NCI-H128 (cell line): ENCODE measurements around the gene ARHGAP36.

Source experiments
- DNase-seq: peaks from one replicate; lab custom pipeline; 2025; ENCODE audit not compliant: unreplicated experiment; lab: John Stamatoyannopoulos, UW

Gene ARHGAP36, protein sequence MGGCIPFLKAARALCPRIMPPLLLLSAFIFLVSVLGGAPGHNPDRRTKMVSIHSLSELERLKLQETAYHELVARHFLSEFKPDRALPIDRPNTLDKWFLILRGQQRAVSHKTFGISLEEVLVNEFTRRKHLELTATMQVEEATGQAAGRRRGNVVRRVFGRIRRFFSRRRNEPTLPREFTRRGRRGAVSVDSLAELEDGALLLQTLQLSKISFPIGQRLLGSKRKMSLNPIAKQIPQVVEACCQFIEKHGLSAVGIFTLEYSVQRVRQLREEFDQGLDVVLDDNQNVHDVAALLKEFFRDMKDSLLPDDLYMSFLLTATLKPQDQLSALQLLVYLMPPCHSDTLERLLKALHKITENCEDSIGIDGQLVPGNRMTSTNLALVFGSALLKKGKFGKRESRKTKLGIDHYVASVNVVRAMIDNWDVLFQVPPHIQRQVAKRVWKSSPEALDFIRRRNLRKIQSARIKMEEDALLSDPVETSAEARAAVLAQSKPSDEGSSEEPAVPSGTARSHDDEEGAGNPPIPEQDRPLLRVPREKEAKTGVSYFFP

DNA sequence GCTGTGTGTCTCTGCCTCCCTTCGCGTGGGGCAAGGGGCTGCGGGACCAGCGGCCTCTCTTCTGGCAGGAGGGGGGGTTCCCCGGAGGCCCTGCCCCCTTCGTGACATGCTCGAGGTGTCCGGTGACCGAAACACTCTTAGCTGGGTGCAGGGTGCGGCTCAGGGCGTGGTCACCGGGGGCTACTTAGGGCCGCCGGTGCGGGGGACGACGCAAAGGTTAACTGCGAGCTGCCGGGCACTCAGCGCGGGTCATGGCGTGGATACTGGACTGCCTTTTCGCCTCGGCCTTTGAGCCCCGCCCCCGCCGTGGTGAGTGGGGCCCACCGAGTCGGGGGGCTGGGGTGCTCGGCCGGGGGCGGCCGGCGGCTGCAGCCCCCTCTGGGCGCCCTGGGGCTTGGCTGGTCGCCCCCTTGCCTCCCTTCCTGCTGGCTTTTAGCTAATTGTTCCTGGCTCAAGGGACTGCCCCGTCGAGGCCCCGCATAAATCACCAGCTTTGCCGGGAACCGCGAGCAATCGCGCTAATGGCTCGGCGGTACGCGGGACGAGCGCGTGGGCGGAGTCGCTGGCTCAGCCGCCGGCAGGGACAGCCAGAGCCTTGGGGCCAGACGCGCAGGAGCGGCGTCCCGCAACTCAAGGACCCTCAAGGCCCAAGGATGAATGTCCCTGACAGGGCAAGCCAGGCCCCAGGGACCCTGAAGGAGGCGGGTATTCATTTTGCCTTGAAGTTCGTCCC lies at the start of gene ARHGAP36:
TSS of gene ARHGAP36 (plus strand) at position 211 of the 733 bp plus-strand sequence. CDS start 23,320 bp downstream, outside the sequence.
- no peak for DNase-seq

DNA sequence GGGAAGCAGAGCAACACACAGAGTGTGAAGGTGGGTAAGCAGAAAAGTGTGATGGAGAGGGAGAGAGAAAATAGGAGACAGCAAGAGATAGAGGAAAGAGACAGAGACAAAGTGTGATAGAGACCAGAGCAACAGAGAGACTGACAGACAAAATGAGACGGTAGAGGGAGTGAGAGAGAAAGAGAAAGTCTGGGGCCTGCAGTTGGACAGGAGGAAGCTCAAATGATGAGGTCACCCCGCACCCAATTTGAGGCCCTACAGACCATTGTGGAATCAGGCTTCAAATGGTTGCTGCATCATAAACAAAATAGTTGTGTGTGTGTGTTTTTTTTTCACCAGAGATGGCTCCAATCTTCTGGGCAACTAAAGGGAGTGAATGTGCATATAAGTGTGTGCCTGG lies 48.0 kb upstream of the ARHGAP36 start:
- no peak for DNase-seq

DNA sequence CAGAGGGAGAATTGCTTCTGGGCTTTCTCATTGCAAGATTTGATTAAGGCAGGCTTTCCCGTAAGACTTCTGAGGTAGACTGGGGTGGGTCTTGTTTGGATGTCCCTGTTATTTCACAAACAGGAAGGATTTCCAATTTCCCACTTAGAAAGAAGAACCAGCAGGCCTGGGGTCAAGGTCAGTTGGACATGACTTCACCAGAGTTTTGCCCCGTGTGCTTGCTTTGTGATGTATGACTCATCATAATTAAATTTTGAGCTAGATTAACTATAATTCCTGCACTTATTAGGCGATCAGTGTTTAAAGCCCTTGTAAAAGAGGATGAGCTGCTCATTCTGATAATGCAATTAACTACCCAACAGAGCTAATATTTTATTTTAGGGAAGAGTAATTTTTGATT lies 32.8 kb upstream of the ARHGAP36 start:
- no peak for DNase-seq

DNA sequence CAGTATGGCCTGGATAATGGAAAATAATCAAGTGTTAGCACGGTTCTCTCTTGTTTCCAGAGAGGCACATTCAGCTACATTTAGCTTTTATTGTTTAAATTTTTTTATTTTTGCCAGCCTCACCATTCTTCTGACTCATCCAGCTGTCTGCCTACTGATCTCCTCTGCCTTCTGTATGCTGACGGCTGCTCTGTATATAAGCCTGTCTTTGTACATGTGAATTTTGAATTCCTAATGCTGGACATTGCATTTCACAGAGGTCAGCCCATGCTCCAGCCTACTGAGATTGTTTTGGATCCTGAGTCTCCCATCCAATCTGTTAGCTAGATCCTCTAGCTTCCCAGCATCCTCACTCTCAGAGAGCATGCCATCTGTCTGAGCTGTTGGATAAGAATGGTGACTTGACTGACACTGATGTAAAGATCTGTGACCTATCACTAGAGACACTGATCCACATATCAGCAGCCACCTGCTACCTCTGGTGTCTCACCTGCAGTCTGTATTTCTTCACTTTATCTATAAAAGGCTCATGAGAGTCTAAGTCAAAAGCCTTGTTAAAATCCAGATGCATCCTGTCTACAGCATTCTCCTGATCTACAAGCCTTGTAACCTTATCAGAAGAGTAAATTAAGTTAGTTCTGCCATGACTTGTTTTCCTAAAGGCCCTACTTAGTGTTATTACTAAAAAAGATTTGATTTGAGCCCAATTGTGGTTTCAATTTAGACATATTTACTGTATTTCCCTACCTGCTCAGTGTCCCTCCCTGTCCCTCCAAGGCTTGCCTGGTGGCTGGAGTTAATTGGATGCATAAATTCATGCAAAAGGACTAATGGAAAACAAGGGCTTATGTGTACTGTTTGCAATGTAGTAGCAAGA lies 25.6 kb upstream of the ARHGAP36 start:
- no peak for DNase-seq

DNA sequence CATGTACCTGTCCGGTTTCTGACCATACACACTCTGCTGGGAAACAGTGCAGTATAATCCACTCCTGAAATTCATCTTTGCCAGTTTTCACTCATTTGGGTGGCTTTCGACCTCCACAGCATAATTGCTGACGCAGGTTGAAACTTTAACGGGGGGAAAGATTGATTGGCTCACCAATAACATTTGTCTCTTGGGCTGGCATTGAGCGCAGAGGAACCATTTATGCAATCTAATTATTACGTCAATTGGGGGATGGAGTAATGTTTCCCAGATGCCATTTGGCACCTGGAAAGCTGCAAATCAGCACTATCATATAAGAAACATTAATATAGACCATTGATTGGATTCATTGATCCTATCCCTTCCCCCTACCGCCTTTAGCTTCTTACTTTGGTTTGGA lies 24.1 kb upstream of the ARHGAP36 start:
- no peak for DNase-seq

DNA sequence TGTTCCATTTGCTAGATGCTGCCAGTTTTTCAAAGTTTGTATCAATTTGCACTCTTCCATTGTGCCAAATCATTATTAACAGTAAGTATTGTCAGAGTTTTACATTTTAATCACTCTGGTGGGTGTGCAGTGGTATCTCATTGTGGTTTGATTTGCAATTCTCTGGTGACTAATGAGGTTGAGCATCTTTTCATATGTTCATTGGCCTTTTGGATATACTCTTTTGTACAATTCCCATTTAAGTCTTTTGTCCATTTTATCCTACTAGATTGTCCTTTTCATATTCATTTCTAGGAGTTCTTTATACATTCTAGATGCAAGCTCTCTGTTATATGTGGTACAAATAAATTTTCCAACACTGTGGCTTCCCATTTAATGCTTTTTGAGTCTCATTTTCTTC lies 17.4 kb upstream of the ARHGAP36 start:
- no peak for DNase-seq

DNA sequence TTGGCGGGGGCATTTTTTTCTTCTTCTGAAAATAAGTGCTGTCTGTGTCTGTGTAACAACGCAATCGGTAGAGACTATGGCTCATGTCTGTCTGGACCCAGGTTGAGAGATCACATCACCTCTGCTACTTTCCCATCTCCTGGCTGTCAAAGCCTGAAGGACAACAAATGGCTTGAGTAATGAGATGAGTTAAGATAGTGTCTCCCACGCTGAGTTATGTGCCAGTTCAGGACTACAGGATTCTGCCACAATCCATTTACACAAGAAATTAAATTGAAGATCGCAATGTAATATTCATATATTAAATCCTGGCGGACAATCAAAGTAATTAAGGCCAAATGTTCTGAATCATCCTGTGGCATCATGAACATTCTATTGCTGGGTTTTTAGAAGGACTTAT lies 16.5 kb upstream of the ARHGAP36 start:
- DNase-seq = no peak

DNA sequence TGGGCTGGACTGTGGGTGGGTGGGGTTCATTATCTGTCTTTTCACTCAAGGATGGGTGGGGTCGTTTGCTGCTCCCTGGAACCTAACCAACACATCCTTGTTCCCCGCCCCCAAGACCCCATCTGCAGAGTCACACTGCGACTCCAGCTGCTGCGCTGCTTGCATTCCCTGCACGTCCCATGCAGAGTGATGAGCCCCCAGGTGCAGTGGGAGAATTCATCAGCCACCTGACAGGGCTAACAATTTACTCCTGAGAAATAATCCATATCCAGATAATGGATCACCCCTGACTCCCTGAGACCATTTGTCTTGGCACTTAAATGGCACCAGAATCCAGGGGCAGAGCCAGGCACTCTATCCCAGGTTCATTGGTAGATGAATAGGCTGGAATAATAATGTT lies 12.4 kb upstream of the ARHGAP36 start:
- no peak for DNase-seq

DNA sequence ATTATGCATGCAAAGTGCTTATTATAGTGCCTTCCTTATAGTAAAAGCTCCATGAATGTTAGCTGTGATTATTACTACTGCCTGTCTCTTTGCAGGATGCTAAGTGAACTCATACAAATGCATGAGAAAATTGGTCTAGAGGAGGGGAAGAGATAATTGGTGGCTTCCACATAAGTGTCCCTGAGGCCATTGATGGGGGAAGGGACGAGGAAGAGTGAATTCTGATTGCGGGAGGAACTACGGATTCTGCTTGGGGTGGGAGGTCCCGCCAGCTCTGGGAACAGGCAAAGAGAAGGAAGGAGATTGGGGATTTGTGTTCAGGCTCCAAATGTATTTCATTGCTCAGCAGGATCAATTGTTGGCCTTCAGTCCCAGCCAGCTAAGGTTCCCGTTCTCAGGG lies 11.6 kb upstream of the ARHGAP36 start:
- DNase-seq = no peak

DNA sequence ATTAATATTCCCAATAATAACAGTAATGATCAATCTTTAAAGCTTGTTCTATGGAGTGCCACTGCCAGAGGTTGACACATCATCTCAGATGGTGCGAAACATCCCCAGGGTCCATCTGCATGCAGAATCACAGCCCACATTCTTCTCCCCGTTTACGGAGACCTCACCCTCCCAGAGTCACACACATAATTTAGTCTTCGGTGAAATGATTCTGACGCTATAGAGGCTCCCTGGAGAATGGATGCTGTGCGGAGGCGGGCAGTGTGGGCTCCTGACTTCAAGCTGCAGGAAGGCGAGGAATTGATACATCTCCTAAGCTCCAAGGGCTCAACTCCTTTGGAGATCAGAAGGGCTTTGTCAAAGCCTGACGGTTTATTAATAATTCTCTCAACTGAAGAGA lies 11.0 kb upstream of the ARHGAP36 start:
- no peak for DNase-seq

DNA sequence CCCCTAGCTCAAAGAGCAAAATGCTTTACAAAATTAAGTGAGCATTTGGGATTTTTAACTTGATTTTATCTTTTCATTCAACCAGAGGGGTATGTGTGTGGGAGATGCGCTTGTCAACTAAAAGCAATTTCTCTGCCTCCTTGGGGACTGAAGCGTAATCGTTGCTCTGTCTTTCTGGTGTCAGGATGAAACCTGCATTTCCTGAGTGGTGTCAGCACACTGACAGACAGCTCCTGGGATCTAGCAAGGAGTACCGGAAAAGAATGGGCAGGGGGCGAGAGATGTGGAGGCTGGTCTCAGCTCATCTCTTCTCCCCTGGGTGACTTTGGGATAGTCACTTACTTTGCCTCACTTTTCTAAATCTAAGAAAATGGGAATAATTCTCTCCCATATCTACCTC lies 5.1 kb upstream of the ARHGAP36 start:
- DNase-seq = no peak

DNA sequence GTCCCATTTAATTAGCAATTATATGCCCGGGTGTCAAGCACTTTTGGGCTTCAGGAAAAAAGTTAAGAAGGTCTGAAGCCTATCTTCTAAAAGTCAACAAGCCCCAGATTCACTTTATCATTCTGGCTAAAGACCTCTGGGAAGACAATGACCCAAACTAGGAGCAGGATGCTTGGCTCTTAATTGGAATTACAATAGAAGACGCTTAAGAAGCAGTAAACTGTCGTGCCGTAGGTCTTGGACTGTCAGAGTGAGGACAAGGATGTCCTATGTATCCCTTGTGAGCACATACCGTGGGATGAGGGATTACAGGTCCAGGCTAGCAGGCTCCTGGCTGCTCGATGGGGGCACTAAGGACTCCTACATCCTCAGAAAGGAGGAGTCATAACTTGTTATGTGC lies 3.2 kb upstream of the ARHGAP36 start:
- no peak for DNase-seq

DNA sequence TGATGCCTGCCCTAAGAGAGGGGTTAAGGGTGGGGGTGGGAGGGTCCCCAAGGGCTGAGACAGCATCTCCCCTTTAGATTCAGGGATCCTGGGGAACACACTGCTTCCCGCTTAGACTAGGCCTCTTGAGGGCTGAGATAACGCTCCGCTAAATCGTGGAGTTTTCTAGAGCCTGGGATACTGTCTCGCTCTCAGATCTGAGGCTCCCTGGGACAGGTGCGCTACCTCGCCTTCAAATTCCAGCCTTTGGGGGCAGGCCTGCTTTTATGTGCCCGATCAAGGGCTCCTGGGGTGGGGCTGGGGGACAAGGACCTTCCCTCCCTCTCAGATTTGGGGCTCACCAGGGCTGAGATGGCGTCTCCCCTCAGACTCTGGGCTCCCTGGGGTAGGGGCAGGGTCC lies 440 bp upstream of the ARHGAP36 start:
- no peak for DNase-seq

DNA sequence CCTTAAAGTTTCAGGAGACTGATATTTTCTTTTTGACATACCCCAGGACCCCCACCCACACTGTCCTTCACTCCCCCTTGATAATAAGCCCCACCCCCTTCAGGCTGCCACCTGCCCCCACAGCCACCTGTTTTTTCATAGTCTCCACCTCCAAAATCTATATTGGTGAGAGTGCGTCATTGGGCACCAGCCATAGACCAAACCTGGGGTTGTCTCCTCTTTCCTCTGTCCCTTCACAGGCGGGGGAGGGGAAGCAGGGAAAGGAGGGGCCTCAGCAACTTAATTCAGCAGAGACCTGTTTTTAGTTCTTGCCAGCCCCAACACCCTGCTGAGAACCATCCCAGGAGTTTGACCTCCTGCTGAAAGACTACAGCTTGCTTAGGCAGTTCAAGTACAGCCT lies 1.1 kb downstream of the ARHGAP36 start:
- no peak for DNase-seq

DNA sequence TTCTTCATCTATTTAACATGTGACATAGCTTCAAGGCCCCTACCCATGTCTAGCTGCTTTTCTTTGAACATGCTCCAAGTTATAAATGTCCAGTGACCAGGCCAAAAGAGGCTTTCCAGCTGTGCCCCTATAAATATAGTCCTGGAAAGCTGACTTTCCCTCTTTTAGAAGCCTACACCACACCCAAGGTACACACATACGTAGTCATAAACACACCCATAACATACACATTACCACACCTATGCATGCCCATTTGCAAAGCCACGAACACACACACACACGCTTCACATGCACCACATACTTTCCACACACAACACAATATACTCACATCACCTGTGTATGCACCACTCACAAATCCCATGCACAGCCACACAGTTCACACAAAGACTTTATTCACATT lies 2.0 kb downstream of the ARHGAP36 start:
- DNase-seq = no peak

DNA sequence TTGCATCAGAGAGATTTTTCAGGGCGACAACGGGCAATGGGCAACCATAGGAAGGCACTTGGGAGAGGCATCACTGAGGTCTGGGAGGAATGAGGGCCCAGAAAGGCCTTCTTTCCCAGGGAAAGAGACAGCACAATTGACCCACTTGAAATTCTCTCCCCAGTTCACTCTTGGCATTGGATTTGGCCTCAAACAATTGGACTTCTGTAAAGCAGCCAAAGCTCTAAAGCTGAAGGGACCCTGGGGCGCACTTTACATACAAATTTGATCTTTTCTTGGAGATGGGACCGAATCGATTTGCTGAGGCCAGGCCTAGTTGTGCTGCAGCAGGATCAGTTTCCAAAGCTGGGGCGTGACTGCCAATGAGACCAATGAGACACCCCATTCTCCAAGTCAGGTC lies 3.2 kb downstream of the ARHGAP36 start:
- no peak for DNase-seq

DNA sequence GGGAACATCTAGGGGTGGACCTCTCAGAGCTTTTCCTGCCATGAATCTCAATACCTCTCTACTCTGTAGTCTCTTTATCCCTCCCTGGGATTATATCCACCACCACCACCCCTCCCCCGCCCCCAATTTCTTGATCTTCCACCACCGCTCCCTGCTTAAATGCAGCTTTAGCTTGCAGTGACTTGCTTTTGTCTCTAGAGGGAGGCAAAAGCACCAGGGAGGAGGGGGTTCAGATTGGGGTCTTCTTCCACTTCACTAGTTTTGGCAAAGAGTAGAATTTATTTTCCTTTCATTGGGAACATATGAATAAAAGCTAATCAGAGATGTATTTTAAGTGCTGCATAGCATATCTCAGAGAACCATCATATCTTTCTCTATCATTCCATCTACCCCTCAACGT lies 5.5 kb downstream of the ARHGAP36 start:
- no peak for DNase-seq

DNA sequence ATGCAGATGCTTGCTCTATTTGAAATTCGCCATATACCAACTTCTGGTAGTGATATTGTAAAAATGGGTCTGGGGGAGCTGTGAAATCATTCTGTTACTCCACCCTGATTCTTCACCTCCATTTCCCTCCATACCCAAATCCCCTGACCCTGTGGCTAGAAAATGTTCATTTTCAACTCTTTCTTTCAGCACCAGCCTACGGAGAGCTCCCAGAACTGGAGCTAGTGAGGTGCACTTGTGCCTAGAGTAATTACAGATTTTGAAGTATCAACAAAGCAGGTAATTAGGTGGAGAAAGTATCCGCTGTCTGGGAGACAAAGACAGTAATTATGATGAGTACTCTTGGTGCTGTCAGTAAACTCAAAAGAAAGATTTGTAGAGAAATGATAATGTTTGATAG lies 8.1 kb downstream of the ARHGAP36 start:
- DNase-seq = no peak

DNA sequence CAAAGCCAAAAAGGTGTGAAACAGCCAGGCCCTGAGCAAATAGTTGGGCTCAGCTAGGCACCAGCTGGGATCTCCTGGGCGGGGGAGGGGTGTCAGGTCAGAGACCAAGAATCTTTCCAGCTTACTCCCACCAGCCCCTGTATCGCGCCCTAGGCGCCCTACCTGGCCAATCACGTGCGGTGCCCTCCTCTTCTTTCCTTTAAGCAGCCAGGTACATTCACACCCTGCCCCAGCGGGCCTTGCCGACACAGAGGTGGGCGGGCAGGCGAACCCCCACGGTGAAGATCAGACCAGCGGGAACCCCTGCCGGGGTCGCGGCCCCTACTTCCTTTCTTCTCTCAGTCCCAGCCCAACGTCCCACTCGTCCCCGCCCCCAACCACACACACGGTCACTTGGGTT lies 9.1 kb downstream of the ARHGAP36 start:
- no peak for DNase-seq

DNA sequence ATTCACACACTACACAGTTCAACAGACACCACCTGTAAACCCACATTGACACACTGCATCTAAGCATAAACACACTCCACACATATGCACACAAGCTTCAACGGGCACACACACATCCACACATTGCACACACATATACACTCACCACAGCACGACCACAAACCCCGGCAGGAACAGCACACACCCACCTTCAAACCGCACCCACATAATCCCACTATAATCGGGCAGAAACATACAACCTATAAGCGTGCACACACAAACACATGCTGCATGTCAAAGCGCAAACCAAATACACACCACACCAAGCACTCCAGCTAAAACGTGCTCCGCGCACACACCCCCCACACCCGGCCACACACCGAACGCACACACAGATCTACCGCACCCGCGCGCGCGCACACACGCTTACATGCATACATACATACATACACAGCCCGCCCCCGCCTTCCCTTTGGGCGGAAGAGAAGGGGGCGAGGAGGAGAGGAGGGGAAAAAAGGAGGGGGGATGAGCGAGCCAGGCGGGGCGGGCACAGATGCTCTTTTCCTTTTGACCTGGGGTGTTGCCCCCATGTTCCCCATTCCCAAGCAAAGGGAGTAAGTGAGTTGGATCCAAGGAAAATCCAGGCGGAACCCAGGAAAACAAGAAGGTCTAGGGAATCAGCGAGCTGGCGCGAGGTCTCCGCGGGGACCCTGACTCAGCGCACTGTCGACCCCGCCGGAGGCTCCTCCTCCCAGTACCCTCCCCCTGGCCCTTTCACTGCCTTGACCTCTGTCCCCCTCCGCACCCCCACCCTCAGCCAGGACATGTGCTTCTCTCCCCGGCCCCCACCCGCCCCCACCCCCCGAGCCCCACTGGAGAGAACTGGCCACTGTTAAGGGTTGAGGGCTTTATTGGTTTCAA lies 9.9 kb downstream of the ARHGAP36 start:
- no peak for DNase-seq
